ENCODE measurements around the gene LTB4R2.
"Not testable (repeated sequence)": the region's sequence is repeated elsewhere in the genome, so short reads cannot be mapped to it uniquely, and the experiment has no call there.

The LTB4R2 gene

GRCh38 chr14:24321212-24321975 lies 11.5 kb downstream of the LTB4R2 start:
- no peak for DNase-seq (ENCODE audit: low spot score)

GRCh38 chr14:24322672-24323071 lies 12.7 kb downstream of the LTB4R2 start:
- DNase-seq (ENCODE audit: low spot score) = no peak

DNA sequence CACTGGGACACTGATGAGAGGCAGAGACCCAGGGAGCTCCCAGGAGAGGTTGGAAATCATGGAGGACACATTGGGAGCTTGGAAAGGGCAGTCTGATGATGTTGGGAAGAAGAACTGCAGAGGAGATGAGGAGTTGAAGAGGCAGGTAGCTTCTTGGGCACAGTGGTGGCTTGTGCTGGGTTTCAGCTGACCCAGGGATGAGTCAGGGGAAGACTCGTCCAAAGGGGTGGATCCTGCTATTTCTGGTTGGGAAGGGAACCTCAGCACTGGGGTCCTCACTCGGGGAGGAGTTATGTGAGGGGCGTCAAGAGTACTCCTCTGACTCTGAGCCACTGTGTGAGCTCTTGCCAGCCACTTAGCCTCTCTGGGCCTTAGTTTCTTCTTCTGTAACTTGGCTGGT lies 13.4 kb downstream of the LTB4R2 start:
- DNase-seq (ENCODE audit: low spot score) = no peak

DNA sequence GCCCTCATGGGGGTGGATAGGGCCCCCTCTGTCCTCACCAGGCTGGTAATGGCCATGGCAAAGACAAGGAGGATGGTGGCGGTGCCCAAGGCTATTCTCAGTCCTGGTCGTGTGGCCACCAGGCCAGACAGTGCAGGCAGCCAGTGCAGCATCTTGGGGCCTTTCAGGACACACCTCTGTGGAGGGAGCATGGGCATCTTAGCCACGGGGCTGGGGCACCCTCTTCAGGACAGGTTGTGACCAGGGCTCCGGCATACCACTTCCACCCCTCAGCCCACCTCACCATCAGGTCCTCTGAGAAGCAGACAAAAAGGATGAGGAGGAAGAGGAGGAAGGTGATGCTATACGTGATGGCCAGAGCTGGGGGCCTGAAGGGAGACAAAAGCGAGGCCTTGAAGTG lies 14.1 kb downstream of the LTB4R2 start:
- no peak for DNase-seq (ENCODE audit: low spot score)

DNA sequence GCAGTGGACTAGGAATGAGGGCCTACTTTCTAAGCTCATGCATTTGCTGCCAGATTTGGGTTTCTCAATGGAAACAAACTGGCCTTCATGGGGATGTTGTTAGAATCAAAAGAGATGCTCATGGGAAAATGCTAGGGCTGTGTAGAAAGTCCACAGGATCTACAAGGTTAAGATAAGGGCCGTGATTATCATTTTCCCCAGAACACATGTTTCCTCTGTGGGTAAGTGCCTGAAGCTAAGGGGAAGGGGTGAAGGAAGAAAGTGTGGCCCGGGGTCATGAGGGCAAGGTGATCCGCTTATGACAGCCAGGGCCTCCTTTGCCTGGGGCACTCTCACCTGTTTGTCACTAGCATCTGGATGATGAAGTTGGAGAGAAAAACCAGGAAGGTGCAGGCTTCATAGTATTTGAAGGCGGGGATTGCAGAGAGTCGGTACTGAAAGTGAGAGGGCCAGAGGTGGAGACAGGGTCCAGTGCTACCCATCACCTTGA lies 15.1 kb downstream of the LTB4R2 start:
- DNase-seq (ENCODE audit: low spot score) = no peak

DNA sequence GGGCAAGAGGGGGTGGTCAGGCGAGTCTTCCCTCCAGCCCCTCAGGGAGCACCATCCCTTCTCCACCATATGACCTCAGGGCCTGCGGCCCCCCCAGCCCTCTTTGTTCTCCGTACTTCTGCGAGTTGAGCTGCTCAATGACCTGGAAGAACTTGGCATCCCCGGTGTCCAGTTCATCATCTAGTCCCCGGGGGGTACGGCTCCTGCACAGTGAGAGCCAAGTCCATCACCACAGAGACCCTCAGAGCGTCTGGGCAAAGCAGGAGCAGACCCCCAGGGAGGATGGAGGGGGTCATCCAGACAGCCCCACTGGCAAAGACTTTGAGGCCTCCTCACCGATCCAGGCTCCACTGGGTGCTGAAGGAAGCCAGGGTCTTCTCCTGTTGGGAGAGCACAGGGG lies 16.0 kb downstream of the LTB4R2 start:
- DNase-seq (ENCODE audit: low spot score) = no peak

DNA sequence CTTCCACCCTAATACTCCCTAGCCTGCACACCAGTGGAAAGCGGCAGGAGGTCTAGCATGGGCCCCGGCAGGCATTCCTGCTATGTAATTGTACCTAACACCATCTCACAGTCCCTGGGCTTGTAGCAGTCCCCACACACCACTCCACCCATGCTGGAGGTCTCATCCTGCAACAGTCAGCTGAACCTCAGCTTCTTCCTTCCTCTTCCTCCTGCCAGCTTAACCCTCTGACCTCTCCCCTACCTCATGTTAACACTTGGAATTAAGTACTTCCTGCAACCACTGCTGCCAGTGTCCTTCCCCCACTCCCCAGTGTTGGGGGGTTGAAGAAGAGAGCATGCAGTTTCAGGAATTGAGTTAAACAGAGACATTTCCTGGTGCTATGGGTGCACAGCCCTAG lies 17.4 kb downstream of the LTB4R2 start:
- no peak for DNase-seq (ENCODE audit: low spot score)

DNA sequence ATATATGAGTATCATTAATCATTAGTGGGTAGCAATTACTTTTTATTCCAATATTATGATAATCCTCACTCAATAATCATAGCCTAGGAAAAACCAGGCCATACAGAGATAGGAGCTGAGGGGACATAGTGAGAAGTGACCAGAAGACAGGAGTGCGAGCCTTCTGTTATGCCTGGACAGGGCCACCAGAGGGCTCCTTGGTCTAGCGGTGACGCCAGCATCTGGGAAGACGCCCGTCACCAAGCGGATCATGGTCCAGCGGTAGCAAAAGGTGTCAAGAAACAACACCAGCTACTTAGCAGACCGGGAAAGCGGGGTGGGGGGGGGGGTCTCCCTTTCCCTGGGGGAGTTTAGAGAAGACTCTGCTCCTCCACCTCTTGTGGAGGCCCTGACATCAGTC lies 18.0 kb downstream of the LTB4R2 start:
- not testable (repeated sequence) for DNase-seq (ENCODE audit: low spot score)

GRCh38 chr14:24329073-24329663 lies 19.2 kb downstream of the LTB4R2 start:
- DNase-seq (ENCODE audit: low spot score) = no peak

GRCh38 chr14:24329736-24330135 lies 19.8 kb downstream of the LTB4R2 start:
- DNase-seq (ENCODE audit: low spot score) = no peak

GRCh38 chr14:24330973-24331674 lies 21.2 kb downstream of the LTB4R2 start:
- DNase-seq (ENCODE audit: low spot score) = no peak

DNA sequence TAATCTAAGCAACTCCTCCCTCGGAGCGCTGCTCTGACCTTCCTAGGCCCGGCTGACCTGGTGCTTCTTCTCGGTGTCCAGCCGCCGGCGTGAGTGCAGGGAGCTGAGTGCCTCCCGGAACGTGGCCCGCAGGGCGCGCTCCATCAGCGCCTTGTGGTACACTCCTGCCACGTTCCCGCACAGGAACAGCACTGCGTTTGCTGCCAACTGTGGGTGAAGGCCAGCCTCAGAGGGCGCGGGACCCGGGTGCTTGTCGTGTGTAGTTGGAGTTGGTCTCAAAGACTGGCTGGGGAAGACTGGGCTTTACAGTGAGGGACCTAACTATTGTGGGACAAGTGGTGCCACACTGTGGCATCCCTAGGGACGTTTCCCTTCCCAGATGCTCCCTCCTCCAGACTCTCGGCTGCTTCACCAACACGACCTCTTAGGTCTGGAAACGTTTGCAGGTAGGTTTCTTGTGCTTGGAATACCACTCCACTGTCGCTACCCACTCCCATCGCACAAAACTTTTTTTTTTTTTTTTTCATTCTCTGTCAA lies 21.9 kb downstream of the LTB4R2 start:
- no peak for DNase-seq (ENCODE audit: low spot score)

- DNase-seq (ENCODE audit: low spot score) = no peak
Measured at GRCh38 chr14:24332268-24332993, 22.5 kb downstream of the LTB4R2 start.

- no peak for DNase-seq (ENCODE audit: low spot score)
Measured at GRCh38 chr14:24334431-24335291, 24.7 kb downstream of the LTB4R2 start, which contains the start of gene ADCY4. Gene ADCY4, minus strand, starts transcription at chr14:24335071. Its CDS starts 419 bp downstream, at chr14:24334652.

DNA sequence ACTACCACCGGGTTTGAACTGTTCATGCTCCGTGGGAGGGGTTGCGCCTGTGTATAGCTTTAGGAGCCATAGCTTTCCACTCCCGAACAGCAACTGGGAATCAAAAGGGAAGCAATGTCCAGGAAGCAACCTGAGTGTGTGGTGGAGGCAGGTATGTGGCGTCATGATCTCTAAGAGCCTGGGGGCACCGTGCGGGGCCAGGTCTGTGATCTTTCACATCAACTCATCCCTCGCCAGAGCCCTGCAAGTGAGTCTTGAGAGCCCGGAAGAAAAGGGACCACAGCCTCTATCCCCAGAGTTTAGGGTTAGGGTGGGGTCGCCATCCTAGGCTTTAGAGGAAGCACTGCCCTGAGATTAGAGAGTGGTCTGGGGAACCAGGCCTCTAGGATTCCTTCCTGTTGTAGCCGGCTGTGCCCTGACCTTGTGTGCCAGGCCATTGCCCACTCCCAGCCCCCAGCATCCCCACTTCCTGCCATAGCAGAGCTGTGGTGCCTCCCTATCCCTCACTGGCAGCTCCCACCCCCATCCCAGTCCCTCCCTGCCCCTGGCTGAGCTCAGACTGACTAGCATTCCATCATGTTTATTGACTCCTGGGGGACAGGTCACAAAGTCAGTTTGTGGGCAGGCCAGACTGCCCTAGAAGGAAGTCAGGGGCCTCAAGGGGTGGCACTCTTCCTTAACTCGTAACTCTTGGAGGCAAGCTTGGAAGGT lies 25.7 kb downstream of the LTB4R2 start:
- DNase-seq (ENCODE audit: low spot score) = no peak

GRCh38 chr14:24337144-24337823 lies 27.3 kb downstream of the LTB4R2 start:
- DNase-seq (ENCODE audit: low spot score) = no peak

DNA sequence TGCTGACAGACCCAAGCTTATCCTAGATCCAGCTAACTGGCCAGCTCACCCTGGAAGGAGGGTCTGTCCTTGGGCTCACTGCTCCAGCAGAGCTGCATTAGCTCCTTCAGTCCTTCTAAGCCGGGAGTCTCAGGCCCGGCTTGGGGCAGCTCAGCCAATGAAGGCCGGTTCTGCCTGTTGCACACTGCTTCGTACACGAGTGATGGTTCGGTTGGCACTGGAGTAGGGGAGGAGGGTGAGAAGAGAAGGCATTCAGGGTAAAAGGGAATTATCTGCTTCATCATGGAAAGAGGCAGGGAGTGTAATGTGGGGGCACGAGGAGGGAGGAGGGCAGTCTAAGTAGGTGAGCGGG lies 27.9 kb downstream of the LTB4R2 start:
- DNase-seq (ENCODE audit: low spot score) = no peak

- DNase-seq (ENCODE audit: low spot score) = no peak
Measured at GRCh38 chr14:24338843-24339242, 28.9 kb downstream of the LTB4R2 start.

DNA sequence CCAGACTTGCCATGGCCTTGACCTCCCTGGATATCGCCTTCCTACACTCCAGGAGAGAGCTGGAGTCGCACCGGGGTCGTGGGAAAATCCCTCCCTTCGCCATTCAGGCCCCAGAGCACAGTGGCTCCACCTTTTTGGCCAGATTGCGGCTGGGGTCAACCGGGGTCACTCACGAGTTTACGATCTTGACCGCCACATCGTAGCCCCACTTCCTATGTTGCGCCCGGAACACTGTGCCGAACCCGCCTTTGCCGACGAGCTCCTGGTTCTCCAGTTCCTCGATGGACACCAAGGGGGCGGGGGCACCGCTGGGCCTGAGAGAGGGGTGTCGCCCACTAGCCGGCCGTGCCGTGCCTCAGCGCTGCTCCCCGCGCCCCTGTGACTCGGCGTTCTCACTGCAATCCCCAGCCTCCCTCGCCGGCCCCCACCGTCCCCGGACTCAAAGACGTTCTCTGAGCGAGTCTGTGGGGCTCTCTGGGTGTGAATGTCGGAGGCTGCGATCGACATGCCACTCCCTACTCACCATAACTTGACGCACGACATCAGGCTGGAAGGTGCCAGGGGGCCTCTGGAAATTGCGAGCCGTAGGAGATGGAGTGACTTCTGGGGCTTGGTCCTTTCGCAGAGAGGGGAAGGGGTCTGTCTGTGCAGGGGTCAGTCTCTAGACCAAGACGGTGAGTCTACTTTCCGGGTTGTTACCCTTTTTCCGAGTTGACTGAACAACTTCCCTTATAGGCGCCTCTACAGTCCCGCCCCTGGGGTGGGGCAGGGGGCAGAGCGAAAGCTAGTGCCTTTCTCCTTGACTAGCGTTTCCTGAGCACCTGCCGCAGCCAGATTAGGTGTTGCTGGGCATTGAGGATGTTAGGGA lies 29.6 kb downstream of the LTB4R2 start, which contains the start of gene RIPK3:
Gene RIPK3 (minus strand): TSS at position 708 of the 868 bp plus-strand sequence. CDS start 165 bp downstream, at position 543.
- no peak for DNase-seq (ENCODE audit: low spot score)

Data from globus pallidus (tissue), 1 donor.